ENCODE results near the gene DGKE. TPM values are rescaled to one million over a fixed set of nuclear protein-coding genes. Genes with fewer than 3 reads are reported as not detected.

DGKE gene
- total and polyA plus RNA-seq, 2 of the 8 experiments (the other 6 are each of a cell fraction or from before 2014, with no cell fraction given): 1.7 to 7.4 TPM

- ChIA-PET POLR2A (ENCODE audit: partially characterized antibody) (no interaction called here), CTCF (ENCODE audit: partially characterized antibody) (interaction anchor here (0.6 to 1.8 kb wide), 7 partner anchors 9 to 113 kb away, joined by 3 to 8 read pairs (median 4); no protein-coding TSS in a partner anchor)
- H3K27ac ChIP-seq (ENCODE audit: low read depth, low read length): no peak overlapping the region
- H2AFZ ChIP-seq (ENCODE audit: low read length): no peak overlapping the region
- 85% methylated on average over 8 of the region's 9 CpGs; no CpG with 5 or more reads in 1 of the 2 experiments for WGBS, 2 experiments (ENCODE audit: extremely low coverage in 1 of 2, insufficient coverage in 1 of 2, insufficient read length in 1 of 2, insufficient replicate concordance in 2 of 2, low coverage in 1 of 2, low lambda C conversion rate in 2 of 2, missing lambda C conversion rate in 1 of 2)
- H4K5ac ChIP-seq (ENCODE audit: insufficient read length, low read depth, low read length): no peak overlapping the region
- H3K79me1 ChIP-seq (ENCODE audit: low read depth, low read length): no peaks in the 10 kb centered on the region
- no peaks in the 10 kb centered on the region for H3K27me3 ChIP-seq (replicated peaks in 1 of 4; ENCODE audit: control insufficient read depth in 3 of 4, extremely low read depth in 1 of 4, insufficient read depth in 3 of 4, low read length in 3 of 4)
- H2AK5ac ChIP-seq (ENCODE audit: low read depth, low read length): no peak overlapping the region
- no peak overlapping the region for H3K56ac ChIP-seq (replicated peaks; ENCODE audit: insufficient read length, low read depth, low read length)
- no peak overlapping the region for H2BK5ac ChIP-seq (ENCODE audit: low read depth, low read length)
- H3K79me2 ChIP-seq (ENCODE audit: control insufficient read depth in 1 of 2, insufficient read depth in 2 of 2, low read length in 2 of 2): no peaks in the 10 kb centered on the region
- H2BK20ac ChIP-seq (ENCODE audit: low read length): no peak overlapping the region
- no peak for TF ChIP-seq CHD2 (IDR thresholded peaks at IDR 0.05; ENCODE audit: low read length)
- TF ChIP-seq POLR2AphosphoS5 (IDR thresholded peaks at IDR 0.05; ENCODE audit: low read depth, low read length): no peak
- no peak for TF ChIP-seq RNF2 (IDR thresholded peaks at IDR 0.05; ENCODE audit: borderline replicate concordance, low read depth, low read length, missing control alignments, poor library complexity, severe bottlenecking)
- TF ChIP-seq NRF1 (IDR thresholded peaks at IDR 0.05; ENCODE audit: low read depth, low read length): no peak
- H2BK120ac ChIP-seq (replicated peaks; ENCODE audit: low read depth, low read length): no peak overlapping the region
- H3K4me1 ChIP-seq (replicated peaks in 1 of 4; ENCODE audit: control insufficient read depth in 3 of 4, insufficient read depth in 4 of 4, low read length in 3 of 4): peaks cover 0 to 3% (median 0%) of the 10 kb centered on the region in 4 experiments; a peak in 2 of 7 replicates
- H4K20me1 ChIP-seq (replicated peaks in 1 of 2; ENCODE audit: control insufficient read depth in 1 of 2, insufficient read depth in 2 of 2, low read length in 2 of 2): peaks cover 0 to 3% of the 10 kb centered on the region in 2 experiments
- FAIRE-seq (no peak), DNase-seq (ENCODE audit: low read depth in 1 of 2, low spot score in 2 of 2) (no peak)
- H3K9me3 ChIP-seq (ENCODE audit: insufficient read depth in 2 of 2, low read depth in 1 of 2, low read length in 1 of 2): no peaks in the 10 kb centered on the region
- H3K4ac ChIP-seq (replicated peaks; ENCODE audit: insufficient read length, low read depth, low read length): no peak overlapping the region
- no peak overlapping the region for H2BK12ac ChIP-seq (ENCODE audit: low read depth, low read length)
- H2BK15ac ChIP-seq (ENCODE audit: low read length): no peak overlapping the region
- no peak overlapping the region for H3K4me2 ChIP-seq (ENCODE audit: insufficient read depth in 1 of 2, low read depth in 2 of 2, low read length in 2 of 2)
- H4K8ac ChIP-seq (ENCODE audit: extremely low read depth, insufficient read depth, low read length): no peak overlapping the region
- H3K18ac ChIP-seq (ENCODE audit: extremely low read depth, low read length): no peak overlapping the region
- H3K23me2 ChIP-seq (ENCODE audit: low read depth, low read length): no peaks in the 10 kb centered on the region
- H3K4me3 ChIP-seq (ENCODE audit: extremely low read depth in 1 of 4, insufficient read depth in 2 of 4, low read depth in 3 of 4, low read length in 4 of 4): no peak overlapping the region
- no peak overlapping the region for H3K14ac ChIP-seq (ENCODE audit: insufficient read length)
- no peak overlapping the region for H4K91ac ChIP-seq (replicated peaks; ENCODE audit: insufficient read length, low read length)
- H3K9ac ChIP-seq (replicated peaks in 1 of 4; ENCODE audit: extremely low read depth in 1 of 4, low read depth in 3 of 4, low read length in 3 of 4): no peak overlapping the region
- no peak overlapping the region for H3K23ac ChIP-seq (ENCODE audit: insufficient read length)
- peaks cover 5 to 45% (median 17%) of the 10 kb centered on the region in 4 experiments; a peak in 6 of 8 replicates for H3K36me3 ChIP-seq (ENCODE audit: control insufficient read depth in 2 of 4, insufficient read depth in 4 of 4, low read length in 3 of 4)
Measured at GRCh38 chr17:56898874-56899273, 64.9 kb downstream of the DGKE start.
